ENCODE data around the gene KRTAP3-1. TPM values are rescaled to one million over a fixed set of nuclear protein-coding genes. Genes with fewer than 3 reads are reported as not detected.
"Not testable (repeated sequence)": the region's sequence is repeated elsewhere in the genome, so short reads cannot be mapped to it uniquely, and the experiment has no call there.

The KRTAP3-1 gene
- polyA plus RNA-seq, 2 of the 4 experiments (the other 2 are of a cell fraction) = not detected

DNA sequence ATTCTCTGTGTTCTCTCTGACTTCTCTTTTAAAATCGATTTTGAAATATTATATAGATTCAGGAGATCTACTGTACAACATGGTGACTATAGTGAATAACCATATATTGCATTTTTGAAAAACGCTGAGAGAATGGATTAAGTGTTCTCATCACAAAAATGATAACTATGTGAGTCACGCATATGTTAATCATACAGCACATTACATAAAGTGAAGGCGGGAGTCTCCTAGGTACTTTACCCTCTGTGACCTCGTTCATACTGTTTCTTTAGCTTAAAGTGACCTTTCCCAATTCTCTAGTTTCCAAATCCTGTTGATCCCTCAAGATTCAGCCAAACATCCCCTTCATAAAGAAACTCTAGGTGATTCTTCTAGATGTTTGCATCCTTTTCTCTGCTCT is 6.1 kb downstream of the KRTAP3-1 start:
- no peak overlapping the region for H3K27ac ChIP-seq
- WGBS (ENCODE audit: missing lambda C conversion rate) = 8% methylated on average over 5 of the region's 5 CpGs
- no peak for DNase-seq (ENCODE audit: low read depth in 1 of 2, low spot score in 1 of 2)
- H3K4me3 ChIP-seq = no peak overlapping the region
- ATAC-seq = no peak
- ChIA-PET POLR2A (no interaction called here), CTCF (no interaction called here)
- peaks cover 10% of the 10 kb centered on the region for H3K4me1 ChIP-seq
- H3K4me2 ChIP-seq = peak overlapping the region; percentile 19; the same call in 2 of the 3 replicates
- FAIRE-seq = peak; percentile 85
- H3K9me3 ChIP-seq = no peaks in the 10 kb centered on the region
- TF ChIP-seq BHLHE40 (IDR thresholded peaks at IDR 0.05; ENCODE audit: low read depth, low read length) (no peak), FOSL2 (IDR thresholded peaks at IDR 0.05) (no peak), FOSL2 (CRISPR knock-in tag; IDR thresholded peaks at IDR 0.05) (0 out of 2 replicates have a peak, but pooled peaks have one; percentile 19)

- Histone ChIP-seq H3K4me2 (no peak overlapping the region), H3K27ac (no peak overlapping the region), H3K4me1 (peaks cover 10% of the 10 kb centered on the region), H3K4me3 (no peak overlapping the region), H3K9me3 (no peaks in the 10 kb centered on the region)
- ChIA-PET POLR2A (no interaction called here), CTCF (interaction anchor here (0.7 to 1.0 kb wide), 2 partner anchors 17 to 547 kb away, joined by 3 read pairs; no protein-coding TSS in a partner anchor)
- no peak for TF ChIP-seq BHLHE40 (IDR thresholded peaks at IDR 0.05; ENCODE audit: low read depth, low read length)
- no peak for TF ChIP-seq ELK1 (IDR thresholded peaks at IDR 0.05; ENCODE audit: low read depth, low read length)
- TF ChIP-seq PBX3 (IDR thresholded peaks at IDR 0.05) = no peak
- no peak for TF ChIP-seq POLR2AphosphoS2 (conservative IDR thresholded peaks at IDR 0.05; ENCODE audit: low read length)
- TF ChIP-seq RFX5 (IDR thresholded peaks at IDR 0.05) = no peak
- no peak for TF ChIP-seq CTCF (IDR thresholded peaks at IDR 0.05)
- TF ChIP-seq KDM5A (IDR thresholded peaks at IDR 0.05) = no peak
- no peak for TF ChIP-seq PHF8 (IDR thresholded peaks at IDR 0.05; ENCODE audit: borderline replicate concordance, low read depth)
- TF ChIP-seq, protein P1, sequence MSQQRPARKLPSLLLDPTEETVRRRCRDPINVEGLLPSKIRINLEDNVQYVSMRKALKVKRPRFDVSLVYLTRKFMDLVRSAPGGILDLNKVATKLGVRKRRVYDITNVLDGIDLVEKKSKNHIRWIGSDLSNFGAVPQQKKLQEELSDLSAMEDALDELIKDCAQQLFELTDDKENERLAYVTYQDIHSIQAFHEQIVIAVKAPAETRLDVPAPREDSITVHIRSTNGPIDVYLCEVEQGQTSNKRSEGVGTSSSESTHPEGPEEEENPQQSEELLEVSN (IDR thresholded peaks at IDR 0.05; ENCODE audit: borderline replicate concordance, low read depth) = no peak
- TF ChIP-seq CBX2 (IDR thresholded peaks at IDR 0.05; ENCODE audit: borderline replicate concordance, low read depth) = no peak
- TF ChIP-seq MAFK (IDR thresholded peaks at IDR 0.05; ENCODE audit: partially characterized antibody) = no peak
- no peak for TF ChIP-seq CHD2 (IDR thresholded peaks at IDR 0.05; ENCODE audit: low read length, partially characterized antibody)
- no peak for TF ChIP-seq HDAC2 (IDR thresholded peaks at IDR 0.05)
- TF ChIP-seq, protein P2, sequence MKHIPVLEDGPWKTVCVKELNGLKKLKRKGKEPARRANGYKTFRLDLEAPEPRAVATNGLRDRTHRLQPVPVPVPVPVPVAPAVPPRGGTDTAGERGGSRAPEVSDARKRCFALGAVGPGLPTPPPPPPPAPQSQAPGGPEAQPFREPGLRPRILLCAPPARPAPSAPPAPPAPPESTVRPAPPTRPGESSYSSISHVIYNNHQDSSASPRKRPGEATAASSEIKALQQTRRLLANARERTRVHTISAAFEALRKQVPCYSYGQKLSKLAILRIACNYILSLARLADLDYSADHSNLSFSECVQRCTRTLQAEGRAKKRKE (CRISPR knock-in tag; IDR thresholded peaks at IDR 0.05; ENCODE audit: low read depth) = no peak
- TF ChIP-seq ZFP36 (IDR thresholded peaks at IDR 0.05; ENCODE audit: borderline replicate concordance, partially characterized antibody) = no peak
- 84% methylated on average over 4 of the region's 4 CpGs for WGBS (ENCODE audit: missing lambda C conversion rate)
- FAIRE-seq = no peak
- no peak for DNase-seq (ENCODE audit: low read depth in 1 of 2, low spot score in 1 of 2)
- no peak for ATAC-seq
Measured at GRCh38 chr17:41001795-41002194, 7.1 kb downstream of the KRTAP3-1 start.

GRCh38 chr17:40999563-40999962 is 9.4 kb downstream of the KRTAP3-1 start, which contains the start of gene KRTAP3-2:
KRTAP3-2 (minus strand) TSS chr17:40999906; CDS start chr17:40999853, 53 bp downstream.
- H3K4me2 ChIP-seq; H3K27ac ChIP-seq; DNase-seq (ENCODE audit: low read depth in 1 of 2, low spot score in 1 of 2); POLR2A ChIA-PET; H3K4me3 ChIP-seq; CTCF ChIA-PET; ATAC-seq; FAIRE-seq; H3K9me3 ChIP-seq: not testable (repeated sequence)
- H3K4me1 ChIP-seq = peaks cover 10% of the 10 kb centered on the region
- 80% methylated on average over 6 of the region's 6 CpGs for WGBS (ENCODE audit: missing lambda C conversion rate)
